Measurements from ENCODE around the gene LFNG.
"Not testable (repeated sequence)": the region's sequence is repeated elsewhere in the genome, so short reads cannot be mapped to it uniquely, and the experiment has no call there.

The LFNG gene

DNA sequence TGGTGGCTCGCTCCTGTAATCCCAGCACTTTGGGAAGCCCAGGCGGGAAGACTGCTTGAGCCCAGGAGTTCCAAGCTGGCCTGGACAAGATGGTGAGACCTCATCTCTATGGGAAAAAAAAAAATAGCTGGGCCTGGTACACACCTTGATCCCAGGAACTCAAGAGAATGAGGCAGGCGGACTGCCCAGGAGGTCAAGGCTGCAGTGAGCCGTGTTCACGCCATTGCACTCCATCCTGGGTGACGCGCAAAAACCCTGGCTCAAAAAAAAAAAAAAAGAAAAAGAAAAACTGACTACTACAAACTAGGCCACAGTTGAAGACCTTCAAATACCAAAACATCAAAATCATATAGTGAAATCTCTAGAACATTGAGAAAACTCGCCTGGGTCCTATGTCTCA lies 31.8 kb downstream of the LFNG start:
- no peak for DNase-seq

DNA sequence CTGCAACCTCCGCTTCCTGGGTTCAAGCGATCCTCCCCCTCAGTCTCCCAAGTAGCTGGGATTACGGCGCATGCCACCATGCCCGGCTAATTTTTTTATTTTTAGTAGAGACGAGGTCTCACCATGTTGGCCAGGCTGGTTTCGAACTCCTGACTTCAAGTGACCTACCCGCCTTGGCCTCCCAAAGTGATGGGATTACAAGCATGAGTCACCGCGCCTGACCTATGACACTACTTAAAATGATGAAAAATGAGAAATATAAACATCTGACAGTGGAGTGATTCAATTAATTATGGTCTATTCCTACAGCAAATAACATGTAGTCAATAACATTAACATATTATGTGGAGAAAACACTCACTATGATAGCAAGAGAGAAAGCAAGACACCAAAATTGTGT lies 33.5 kb downstream of the LFNG start:
- no peak for DNase-seq

DNA sequence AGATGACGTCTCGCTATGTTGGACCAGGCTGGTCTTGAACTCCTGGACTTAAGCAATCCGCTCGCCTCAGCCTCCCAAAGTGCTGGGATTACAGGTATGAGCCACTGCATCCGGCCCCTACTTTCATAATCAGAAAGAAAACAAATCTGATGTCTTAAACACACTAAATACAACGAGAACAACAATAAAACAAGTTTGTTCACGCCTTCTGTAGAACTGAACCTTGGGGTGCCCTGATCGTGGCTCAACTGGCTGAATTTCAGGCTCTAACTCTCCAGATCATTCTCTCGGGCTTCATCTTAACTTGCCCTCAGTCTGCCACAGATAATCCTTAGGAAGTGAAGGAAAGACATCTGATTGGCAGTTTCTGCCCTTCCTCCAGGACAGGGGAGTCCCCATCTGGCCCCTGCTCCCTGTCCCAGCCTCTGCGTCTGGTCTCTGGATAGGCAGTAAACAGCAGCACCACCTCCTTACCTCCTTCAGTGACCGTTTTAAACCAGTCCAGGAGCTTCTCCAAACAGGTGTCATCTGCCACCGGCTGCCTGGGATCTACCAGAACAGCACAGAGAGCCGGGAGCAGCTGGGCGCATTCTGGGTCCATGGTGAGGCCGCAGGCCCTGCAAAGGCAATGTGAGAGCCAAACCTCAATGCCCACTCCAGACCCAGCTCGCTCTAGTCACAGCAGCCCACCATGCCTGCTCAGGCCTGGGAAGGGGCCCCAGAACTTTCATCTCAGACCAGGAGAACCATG lies 34.4 kb downstream of the LFNG start:
- DNase-seq = no peak

DNA sequence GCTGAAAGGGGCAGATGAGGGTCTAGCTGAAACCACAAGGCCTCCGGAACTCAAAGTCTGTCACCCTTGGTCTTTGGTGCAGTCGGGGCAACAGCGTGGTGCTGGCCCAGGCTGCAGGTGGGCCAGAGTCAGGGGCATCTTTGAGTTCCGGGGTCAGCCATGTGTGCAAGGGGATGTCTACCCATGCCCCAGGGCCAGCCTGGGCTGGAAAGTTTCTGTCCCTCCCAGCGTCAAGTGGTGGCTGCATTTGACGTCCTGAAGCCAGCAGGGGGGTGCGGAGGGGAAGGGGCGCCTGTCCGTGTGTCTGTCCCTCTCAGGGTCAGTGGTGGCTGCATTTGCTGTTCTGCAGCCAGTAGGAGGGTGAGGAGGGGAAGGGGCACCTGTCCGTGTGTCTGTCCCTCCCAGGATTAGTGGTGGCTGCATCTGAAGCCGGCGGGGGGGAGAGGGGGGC lies 35.1 kb downstream of the LFNG start:
- no peak for DNase-seq

DNA sequence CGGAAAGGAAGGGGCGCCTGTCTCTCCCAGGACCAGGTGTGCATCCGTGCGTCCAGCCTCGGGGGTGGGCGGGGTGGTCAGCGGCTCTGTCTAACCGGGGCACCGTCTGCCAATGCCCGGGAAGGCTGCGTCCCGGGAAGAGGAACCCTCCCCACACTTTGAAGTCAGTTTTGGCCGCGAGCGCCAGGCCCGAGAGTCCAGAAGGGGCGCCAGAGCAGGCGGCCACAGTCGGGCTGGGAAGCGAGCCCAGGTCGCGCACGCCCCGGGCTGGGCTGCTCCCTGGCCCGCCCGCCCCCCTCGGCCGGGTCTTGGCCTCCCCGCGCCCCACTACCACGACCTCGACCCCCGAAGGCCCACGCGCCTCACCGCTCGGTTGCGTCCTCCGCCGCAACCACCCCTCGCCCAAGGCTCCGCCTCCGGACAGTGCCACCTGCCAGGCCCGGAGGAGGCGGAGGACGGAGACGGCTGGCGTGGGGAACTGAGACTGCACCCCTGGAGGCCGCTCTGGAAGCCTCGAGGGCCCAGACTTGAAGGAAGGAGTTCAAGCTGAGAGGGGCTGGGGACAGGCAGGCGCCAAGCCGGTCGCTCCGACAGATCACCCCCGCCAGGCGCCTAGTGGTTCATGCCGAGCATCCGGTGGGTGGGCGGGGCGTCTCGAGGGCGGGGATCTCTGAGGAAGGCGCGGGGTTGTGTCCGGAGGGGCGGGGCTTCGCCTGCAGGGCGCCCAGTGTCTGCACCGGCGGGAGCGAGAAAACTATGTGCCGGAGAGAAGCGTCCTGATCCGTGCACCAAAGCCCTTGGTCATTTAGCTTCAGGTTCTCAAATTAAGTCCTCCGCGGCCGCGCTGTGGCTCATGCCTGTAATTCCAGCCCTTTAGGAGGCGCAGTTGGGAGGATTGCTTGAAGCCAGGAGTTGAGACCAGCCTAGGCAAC lies 35.8 kb downstream of the LFNG start, which contains the start of gene BRAT1:
Gene BRAT1 (minus strand): TSS at position 404 of the 932 bp plus-strand sequence. CDS start 1,093 bp downstream, outside the sequence.
- DNase-seq = peak; percentile 85

DNA sequence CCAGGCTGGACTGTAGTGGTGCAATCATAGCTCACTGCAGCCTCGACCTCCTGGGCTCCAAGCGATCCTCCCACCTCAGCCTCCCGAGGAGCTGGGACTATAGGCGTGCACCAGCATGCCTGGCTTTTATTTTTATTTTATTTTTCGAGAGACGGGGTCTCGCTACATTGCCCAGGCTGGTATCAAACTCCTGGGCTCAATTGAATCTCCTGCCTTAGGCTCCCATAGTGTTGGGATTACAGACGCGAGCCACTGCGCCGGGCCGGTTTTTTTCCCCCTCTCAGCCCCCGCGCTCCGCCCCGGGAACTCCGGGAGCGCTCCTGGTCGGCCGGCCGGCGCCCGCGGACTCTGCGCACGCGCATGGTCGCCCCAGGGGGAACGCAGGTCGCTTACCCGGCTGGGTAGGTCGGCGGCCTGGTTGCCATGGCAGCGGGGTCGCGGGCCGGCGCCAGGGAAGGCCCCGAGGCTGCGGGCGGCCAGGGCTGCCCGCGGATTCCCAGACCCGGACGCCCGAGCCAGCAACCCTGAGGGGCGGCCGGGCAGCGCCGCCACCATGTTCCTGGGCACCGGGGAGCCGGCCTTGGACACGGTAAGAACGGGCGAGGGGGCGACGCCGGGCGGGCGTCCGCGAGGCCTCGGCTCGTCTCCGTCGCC lies 39.2 kb downstream of the LFNG start, which contains the start of gene IQCE:
Gene IQCE (plus strand): TSS at position 351 of the 654 bp plus-strand sequence. CDS start 203 bp downstream, at position 554.
- peak; percentile 87 for DNase-seq

DNA sequence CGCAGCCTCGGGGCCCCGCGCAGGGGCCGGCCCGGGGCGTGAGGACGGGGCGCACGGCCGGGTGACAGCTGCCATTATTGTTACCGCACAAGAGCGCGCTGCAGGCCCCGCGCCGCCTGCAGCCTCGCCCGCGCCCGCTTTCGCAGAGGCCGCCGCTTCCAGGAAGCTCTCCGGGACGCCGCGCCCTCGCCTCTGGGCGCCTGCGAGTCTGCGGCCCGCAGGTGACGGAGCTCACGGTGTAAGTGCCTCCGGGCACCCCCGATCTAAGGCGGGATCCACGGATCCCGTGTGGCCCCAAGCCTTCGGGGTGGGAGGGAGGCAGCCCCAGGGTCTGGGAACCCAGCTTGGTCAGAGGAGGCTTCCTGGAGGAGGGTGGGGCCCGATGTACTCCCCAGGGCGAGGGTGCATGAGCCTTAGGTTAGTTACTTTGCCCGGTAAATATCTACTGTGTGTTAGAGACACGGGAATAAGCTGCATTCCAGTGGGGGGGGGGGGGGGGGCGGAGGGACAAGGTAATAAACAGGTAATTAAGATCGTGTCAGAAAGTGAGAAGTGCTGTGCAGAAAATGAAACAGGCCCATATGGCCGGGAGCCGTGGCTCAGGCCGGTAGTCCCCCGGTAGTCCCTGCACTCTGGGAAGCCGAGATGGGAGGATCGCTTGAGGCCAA lies 39.8 kb downstream of the LFNG start:
- no peak for DNase-seq

DNA sequence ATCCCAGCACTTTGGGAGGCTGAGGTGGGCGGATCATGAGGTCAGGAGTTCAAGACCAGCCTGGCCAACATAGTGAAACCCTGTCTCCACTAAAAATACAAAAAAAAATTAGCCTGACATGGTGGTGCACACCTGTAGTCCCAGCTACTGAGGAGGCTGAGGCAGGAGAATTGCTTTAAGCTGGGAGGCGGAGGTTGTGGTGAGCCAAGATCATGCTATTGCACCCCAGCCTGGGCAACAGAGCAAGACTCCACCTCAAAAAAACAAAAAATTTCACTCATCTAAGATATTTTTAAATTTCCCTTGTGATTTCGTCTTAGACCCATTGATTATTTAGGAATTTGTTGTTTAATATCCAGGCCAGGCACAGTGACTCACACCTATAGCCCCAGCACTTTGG lies 44.4 kb downstream of the LFNG start:
- DNase-seq = not testable (repeated sequence)

DNA sequence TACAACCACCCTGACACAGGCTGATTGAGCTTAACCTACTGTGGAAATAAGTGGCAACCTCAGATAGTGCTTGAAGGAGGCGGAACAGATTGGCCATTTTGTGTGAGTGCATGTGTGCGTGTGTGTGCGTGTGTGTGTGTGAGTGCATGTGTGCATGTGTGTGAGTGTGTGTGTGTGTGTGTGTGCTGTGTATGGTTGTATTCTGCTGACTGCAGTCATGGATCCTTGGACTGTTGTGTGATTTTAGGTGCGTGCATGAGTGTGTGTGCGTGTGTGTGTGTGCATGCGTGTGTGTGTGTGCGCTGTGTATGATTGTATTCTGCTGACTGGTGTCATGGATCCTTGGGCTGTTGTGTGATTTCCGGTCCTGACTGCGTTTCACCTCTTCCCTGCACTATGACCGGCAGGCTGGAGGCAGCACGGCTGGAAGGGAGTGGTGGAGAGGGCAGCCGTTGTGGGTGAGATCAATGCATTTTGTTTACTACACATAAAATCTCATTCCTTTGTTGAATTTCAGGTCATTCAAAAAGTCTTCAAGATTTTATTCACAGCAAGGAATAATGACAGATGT lies 45.5 kb downstream of the LFNG start:
- DNase-seq = no peak

DNA sequence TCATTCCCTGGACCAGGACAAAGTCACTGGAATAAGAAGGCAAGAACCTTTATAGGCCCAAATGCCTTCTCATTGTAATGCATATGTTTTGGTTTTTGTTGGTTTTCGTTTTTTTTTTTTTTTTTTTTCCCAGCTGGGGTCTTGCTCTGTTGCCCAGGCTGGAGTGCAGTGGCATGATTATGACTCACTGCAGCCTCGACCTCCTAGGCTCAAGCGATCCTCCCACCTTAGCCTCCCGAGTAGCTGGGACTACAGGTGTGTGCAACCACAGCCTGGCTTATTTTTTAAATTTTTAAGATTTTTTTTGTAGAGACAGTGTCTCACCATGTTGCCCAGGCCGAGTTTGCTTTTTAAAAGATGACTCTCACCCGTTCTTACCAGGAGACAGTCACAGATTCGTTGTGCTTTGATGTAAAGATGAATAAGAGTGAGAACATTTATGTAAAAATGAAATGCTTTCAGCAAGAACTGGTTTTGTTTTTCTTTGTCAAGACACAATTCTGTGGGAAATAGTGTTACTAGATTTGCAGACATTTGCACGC lies 46.8 kb downstream of the LFNG start:
- DNase-seq = no peak

DNA sequence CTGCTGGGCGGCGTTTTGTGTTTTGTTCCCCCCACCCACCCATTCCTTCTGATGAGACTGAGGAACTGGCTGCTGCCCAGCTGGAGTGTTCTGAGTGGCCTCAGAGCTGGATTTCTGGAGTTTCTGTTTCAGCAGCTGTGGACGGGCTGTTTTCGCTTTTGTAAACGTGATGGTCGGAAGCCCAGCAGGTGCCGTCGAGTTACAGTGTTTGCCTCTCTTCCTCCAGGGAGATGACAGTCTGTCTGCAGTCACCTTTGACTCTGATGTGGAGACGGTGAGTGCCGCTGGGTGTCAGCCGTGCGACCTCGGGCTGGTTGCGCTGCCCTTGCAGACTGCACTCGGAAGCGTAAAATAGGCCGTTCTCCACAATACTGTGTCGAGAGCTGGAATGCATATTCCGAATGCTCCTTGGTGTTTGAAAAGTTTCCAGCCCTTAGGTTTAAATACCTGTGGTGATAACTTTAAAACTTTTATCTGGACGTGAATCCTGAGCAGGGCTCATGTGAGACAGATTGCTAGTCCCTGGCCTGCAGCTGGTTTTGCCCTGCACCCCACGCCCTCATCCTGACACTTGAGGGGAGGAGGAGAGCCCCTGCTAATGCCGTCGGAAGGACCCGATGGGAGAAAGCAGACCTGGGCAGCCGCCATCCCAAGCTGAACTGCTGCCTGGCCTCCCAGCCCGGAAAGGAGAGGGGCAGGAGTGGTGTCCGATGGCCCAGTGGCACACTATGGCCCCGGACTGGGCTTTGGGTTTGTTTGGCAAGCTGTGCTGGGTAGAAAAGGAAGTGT lies 47.5 kb downstream of the LFNG start:
- DNase-seq = no peak

DNA sequence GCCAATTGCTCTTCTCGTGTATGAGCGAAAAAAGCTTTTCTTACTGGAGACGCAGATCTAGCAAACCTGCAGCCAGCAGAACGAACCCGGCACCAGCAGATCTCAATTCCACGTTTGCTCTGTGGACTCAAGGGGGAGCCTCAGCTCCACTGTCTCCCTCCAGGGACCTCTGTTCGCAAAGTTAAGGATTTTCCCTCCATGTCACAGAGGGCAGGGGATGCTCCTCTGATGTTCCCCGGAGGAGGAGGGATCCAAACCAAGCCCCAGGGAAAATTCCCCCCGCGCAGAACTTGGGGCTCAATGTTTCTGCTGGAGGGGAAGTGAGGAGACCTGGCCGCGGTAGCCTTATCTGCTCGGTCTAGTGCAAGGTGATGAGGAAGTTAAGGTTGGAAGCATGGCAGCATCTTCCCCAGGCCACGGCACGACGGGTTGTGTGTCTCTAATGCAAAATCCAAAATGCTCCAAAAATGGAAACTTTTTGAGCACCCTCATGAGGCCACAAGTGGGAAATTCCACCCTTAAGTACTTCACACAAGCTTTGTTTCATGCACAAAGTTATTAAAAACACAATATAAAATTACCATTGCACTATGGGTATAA lies 48.2 kb downstream of the LFNG start:
- no peak for DNase-seq

DNA sequence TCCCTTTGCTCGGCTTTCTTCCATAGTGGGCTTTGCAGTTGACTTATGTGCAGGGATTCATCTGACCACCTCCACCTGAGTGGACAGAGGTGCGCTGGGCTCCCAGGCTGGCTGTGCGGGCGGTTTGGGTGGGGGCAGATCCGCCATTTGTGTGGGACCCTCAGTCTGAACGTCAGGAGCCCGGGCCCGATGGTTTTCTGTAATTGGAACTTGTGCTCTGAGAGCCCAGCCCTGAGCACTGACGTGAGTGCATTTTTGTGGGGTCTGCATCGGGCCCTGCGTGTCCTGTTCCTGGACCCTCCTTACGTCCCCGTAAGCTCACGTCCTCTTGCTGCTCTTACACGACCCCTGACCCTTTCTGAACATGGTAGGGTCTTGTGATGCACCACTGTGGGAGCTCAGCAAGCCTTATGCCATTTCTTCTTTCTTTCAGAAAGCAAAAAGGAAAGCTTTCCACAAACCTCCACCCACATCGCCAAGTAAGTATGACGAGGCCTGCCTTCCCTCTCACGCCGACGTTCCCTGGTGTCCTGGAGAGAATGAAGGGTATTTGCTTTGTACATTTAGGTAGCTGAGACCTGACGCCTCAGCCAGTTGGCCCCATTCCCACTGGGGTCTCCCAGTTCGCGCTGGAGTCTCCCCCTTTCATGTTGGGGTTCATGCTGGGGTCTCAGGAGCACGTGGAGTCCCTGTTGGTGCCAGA lies 49.1 kb downstream of the LFNG start:
- DNase-seq = no peak

DNA sequence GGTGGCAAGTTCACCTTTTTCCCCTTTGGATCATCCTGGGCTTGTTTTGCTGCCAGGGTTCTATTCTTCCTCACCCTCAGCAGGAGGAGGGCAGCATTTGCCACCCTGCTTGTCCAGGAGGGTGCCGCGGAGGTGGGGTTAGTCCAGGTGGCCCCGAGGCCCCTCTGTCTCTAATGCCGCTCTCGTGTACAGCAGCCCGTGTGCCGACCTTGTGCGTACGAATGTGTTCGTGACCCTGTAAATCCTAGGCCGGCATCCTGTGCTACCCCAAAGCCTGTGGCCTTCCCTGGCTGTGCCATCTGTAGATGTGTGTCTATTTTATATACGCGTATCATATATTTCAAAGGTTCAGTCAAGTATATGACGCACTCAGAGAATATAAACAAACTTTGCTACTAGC lies 49.8 kb downstream of the LFNG start:
- no peak for DNase-seq

DNA sequence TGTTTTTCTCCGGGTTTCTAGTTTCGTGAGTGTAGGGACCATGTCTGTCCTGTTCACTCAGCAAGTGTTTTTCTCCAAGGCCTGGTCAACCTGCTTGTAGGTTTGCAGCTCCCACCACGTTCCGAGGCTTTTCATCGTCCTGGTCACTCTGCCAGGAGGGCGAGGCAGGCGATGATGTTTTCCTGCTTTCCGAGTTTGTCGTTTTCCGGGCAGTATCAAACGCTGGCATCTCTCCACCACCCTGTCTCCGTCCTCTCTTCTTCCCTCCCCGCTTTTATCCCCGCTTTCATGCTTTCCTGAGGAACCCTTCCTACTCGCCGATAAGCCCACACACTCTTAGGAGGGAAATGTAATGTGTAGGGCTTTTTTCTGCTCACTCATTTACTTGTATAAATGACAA lies 50.4 kb downstream of the LFNG start:
- DNase-seq = no peak

DNA sequence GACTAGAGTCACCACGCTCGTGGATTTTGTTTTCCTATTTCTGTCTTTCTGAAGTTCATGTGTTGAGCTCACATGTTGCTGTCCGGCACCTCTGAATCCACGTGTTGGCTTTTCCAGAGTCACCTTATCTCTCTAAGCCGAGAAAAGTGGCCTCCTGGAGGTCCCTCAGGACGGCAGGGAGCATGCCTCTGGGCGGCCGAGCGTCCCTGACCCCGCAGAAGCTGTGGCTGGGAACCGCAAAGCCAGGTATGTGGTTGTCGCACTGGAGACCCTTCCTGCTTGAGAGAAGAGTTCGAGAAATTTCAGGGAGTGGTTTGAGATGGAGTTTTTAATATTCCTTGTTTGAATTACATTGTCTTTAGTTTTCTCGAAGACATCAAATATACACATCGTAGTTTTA lies 51.8 kb downstream of the LFNG start:
- DNase-seq = no peak

DNA sequence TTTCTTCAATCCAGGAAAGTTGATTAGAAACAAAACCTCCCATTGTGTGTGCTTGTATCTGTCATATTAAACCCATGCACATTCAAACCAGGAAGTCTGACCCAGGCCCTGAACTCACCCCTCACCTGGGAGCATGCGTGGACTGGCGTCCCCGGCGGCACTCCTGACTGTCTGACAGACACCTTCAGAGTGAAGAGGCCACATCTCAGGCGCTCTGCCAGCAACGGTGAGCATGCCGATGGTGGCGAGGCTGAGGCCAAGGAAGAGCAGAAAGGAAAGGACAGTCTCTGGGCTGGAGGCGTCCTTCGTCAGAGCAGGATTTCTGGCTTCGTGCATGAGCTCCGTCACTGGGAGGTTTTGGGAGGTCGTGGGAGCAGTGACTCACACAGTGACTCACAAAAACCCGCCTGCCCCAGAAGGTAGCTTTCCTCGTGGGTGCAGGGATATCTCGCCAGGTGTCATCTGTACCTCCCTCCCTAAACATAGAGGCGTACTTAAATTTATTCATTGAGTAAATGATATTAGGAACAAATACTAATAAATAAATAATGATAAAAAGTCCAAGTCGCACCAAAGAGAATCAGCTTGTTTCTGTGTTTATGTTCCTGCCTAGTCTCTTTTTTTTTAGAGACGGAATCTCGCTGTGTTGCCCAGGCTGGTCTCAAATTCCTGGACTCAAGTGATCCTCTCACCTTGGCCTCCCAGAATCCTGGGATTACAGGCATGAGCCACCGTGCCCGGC lies 52.7 kb downstream of the LFNG start:
- DNase-seq = peak; percentile 23

DNA sequence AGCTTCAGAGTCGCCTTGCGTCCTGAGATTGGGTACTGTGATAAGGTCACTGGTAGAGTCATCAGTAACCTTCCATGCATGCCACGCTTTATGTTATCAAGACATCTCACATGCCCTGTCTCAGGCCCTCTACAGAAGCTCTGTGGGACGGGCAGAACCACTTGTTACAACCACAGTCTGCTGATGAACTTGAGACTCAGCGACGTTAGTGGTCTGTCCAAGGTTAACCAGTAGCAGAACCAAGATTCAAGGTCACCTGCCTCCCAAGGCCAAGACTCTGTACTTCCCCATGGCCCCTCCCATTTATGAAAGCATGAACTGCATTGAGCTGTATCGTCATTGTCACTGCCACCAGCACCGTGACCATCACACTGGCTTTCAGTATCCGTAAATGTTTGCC lies 54.2 kb downstream of the LFNG start:
- DNase-seq = no peak

DNA sequence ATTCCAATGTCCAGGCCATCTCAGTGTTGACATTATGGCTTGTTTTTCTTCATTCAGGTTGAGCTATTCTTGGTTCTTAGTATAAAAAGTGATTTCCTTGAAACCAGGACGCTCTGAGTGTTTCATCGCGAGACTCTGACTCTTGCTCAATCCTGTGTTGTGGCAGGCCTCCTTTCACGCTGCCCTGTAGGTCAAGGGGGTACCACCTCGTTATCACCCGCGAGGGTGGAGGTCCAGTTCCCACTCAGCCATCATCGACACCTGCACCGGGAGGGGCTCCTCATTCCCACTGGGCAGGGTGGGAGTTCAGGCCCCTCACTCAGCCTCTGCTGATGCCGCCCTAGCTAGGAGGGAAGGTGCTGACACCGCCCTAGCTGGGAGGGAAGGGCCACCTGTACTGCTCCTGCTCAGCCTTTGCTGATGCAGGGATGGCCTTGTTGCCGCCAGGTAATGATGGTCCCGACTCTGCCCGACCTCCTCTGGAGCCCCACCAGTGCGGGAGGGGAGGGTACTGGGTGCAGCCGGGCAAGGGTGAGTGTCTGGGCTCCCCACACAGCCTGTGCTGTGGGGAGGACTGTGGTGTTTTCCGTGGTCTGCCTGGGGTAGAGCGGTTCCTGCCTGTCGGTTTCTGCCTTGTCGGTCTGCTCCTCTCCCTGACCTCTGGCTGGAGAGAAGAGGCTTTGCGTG lies 55.6 kb downstream of the LFNG start:
- no peak for DNase-seq
